Neural crest cell (in vitro differentiated cells): ENCODE data around the gene ZNF780B. TPM values are rescaled to one million over a fixed set of nuclear protein-coding genes. Genes with fewer than 3 reads are reported as not detected.

ENCODE experiments used
- DNase-seq: peaks from one replicate; pipeline ENCODE4 v3.0.0; 2021; ENCODE audit warnings: low read depth, mixed read lengths, low spot score
- H3K27ac Mint-ChIP-seq: one replicate; pipeline ENCODE4 v1.8.0; 2021; ENCODE audit warnings: mild to moderate bottlenecking, mixed read lengths; ENCODE audit not compliant: unreplicated experiment
- H3K27me3 Mint-ChIP-seq: 2 replicates; pipeline ENCODE4 v1.8.0; 2021; ENCODE audit warnings: low read depth, mild to moderate bottlenecking, mixed read lengths
- H3K36me3 Mint-ChIP-seq: 2 replicates; pipeline ENCODE4 v1.8.0; 2021; ENCODE audit warnings: low read depth, mild to moderate bottlenecking, mixed read lengths
- H3K4me1 Mint-ChIP-seq: 2 replicates; pipeline ENCODE4 v1.8.0; 2021; ENCODE audit warnings: mixed read lengths
- H3K4me3 Mint-ChIP-seq: one replicate; pipeline ENCODE4 v1.8.0; 2021; ENCODE audit warnings: mild to moderate bottlenecking, mixed read lengths
- H3K9me3 Mint-ChIP-seq: 2 replicates; pipeline ENCODE4 v1.8.0; 2021; ENCODE audit warnings: mixed read lengths
- CTCF ChIP-seq: fragments of 200-600 bp; sonication (generic); conservative IDR thresholded peaks from 2 replicates; pipeline ENCODE4 v1.5.0; 2021; ENCODE audit warnings: antibody characterized with exemption, mild to moderate bottlenecking
- total RNA-seq: library from RNA; stranded (reverse); gene quantifications from 2 replicates; pipeline ENCODE4 v1.2.1, GENCODE V29; 2021

ZNF780B gene
- total RNA-seq, 1 donor from 2014 or later, result 27.3 TPM

GRCh38 chr19:40035996-40036395, 20.0 kb downstream of the ZNF780B start:
- Mint-ChIP-seq H3K27me3 (no peaks in the 10 kb centered on the region), H3K27ac (no peak overlapping the region), H3K4me3 (no peak overlapping the region), H3K9me3 (peaks cover 32% of the 10 kb centered on the region), H3K4me1 (no peaks in the 10 kb centered on the region), H3K36me3 (peaks cover 63% of the 10 kb centered on the region)
- no peak for TF ChIP-seq CTCF
- no peak for DNase-seq

DNA sequence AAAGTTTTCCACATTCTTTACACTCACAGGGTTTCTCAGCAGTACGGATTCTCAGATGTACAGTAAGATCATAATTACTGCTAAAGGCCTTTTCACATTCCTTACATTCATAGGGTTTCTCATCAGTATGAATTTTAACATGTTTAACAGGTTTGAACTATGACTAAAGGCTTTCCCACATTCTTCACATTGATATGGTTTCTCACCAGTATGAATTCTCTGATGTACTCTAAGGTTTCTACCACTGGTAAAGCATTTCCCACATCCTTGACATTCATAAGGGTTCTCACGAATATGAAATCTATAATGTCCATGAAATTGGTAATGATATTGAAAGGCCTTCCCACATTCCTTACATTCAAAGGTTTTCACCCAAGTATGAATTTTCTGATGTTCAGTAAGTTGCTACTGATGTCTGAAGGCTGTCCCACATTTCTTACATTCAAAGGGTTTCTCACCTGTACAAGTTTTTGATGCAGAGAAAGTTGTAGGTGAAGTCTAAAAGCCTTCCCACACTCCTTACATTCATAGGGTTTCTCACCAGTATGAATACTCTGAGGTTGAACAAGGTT, 22.0 kb downstream of the ZNF780B start:
- Mint-ChIP-seq H3K4me1 (no peaks in the 10 kb centered on the region), H3K27me3 (no peaks in the 10 kb centered on the region), H3K36me3 (peaks cover 73% of the 10 kb centered on the region), H3K4me3 (no peak overlapping the region), H3K9me3 (peaks cover 40% of the 10 kb centered on the region), H3K27ac (no peak overlapping the region)
- no peak for DNase-seq
- no peak for TF ChIP-seq CTCF

DNA sequence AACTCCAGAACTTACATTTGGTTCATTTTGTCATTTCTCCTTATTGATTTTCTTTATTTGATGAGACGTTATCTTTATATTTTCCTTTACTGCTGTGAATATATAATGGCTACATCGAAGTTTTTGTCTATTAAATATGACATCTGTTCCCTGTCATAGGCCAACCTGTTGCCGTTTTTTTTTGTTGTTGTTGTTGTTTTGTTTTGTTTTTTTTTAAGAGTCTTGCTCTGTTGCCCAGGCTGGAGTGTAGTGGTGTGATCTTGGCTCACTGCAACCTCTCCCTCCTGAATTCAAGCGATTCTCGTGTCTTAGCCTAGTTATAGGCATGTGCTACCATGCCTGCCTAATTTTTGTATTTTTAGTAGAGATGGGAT, 29.4 kb downstream of the ZNF780B start:
- Mint-ChIP-seq H3K27ac (no peak overlapping the region), H3K4me1 (no peaks in the 10 kb centered on the region), H3K9me3 (peaks cover 43% of the 10 kb centered on the region), H3K27me3 (no peaks in the 10 kb centered on the region), H3K36me3 (peaks cover 45% of the 10 kb centered on the region), H3K4me3 (no peak overlapping the region)
- TF ChIP-seq CTCF, result no peak
- DNase-seq, result no peak

- Mint-ChIP-seq H3K4me3 (no peak overlapping the region), H3K4me1 (no peaks in the 10 kb centered on the region), H3K36me3 (peaks cover 47% of the 10 kb centered on the region), H3K27ac (no peak overlapping the region), H3K27me3 (no peaks in the 10 kb centered on the region), H3K9me3 (peaks cover 43% of the 10 kb centered on the region)
- TF ChIP-seq CTCF, result no peak
- no peak for DNase-seq
These were observed 30.0 kb downstream of the ZNF780B start for GRCh38 chr19:40025938-40026596.

- no peaks in the 10 kb centered on the region for H3K4me1 Mint-ChIP-seq
- H3K36me3 Mint-ChIP-seq, result peaks cover 42% of the 10 kb centered on the region
- peaks cover 37% of the 10 kb centered on the region for H3K9me3 Mint-ChIP-seq
- no peak overlapping the region for H3K27ac Mint-ChIP-seq
- no peak for TF ChIP-seq CTCF
- H3K4me3 Mint-ChIP-seq, result no peak overlapping the region
- no peak for DNase-seq
- no peaks in the 10 kb centered on the region for H3K27me3 Mint-ChIP-seq
These were observed 32.1 kb downstream of the ZNF780B start for GRCh38 chr19:40023969-40024368.
